Liver (tissue), 9 donors: Measurements from ENCODE around the gene LRRC72. TPM values are rescaled to one million over a fixed set of nuclear protein-coding genes. Genes with fewer than 3 reads are reported as not detected.

ENCODE experiments used
- DNase-seq: peaks from one replicate; pipeline ENCODE4 v3.0.0-alpha.2; 2017; ENCODE audit warnings: low spot score
- H3K27ac ChIP-seq, 2 donors: one replicate each; pipeline ENCODE4 v1.7.0; 2013; ENCODE audit warnings: inconsistent platforms in 2 of 2, low read length in 2 of 2, control low read depth in 1 of 2, low read depth in 1 of 2, mild to moderate bottlenecking in 1 of 2
- H3K27me3 ChIP-seq, 4 donors: one replicate each; pipeline versions ENCODE4 v1.6.1 to v1.7.0; 2013; ENCODE audit warnings: low read length in 3 of 4, inconsistent platforms in 1 of 4, mild to moderate bottlenecking in 1 of 4, moderate library complexity in 1 of 4; ENCODE audit not compliant: control insufficient read depth in 4 of 4, insufficient read depth in 4 of 4
- H3K36me3 ChIP-seq, 4 donors: one replicate each; pipeline versions ENCODE4 v1.6.1 to v1.7.0; 2013; ENCODE audit warnings: low read length in 3 of 4, mild to moderate bottlenecking in 3 of 4, low read depth in 1 of 4, moderate library complexity in 1 of 4; ENCODE audit not compliant: control insufficient read depth in 4 of 4, insufficient read depth in 3 of 4
- H3K4me1 ChIP-seq, 4 donors: one replicate each; pipeline versions ENCODE4 v1.6.1 to v1.7.0; 2013; ENCODE audit warnings: low read length in 3 of 4, mild to moderate bottlenecking in 3 of 4, moderate library complexity in 1 of 4; ENCODE audit not compliant: control insufficient read depth in 4 of 4, insufficient read depth in 4 of 4
- H3K4me3 ChIP-seq, 3 donors: one replicate each; pipeline versions ENCODE4 v1.6.1 to v1.7.0; 2013; ENCODE audit warnings: low read length in 3 of 3, control low read depth in 1 of 3, low read depth in 1 of 3, mild to moderate bottlenecking in 1 of 3
- H3K9ac ChIP-seq, 2 donors: one replicate each; pipeline ENCODE4 v1.7.0; 2013; ENCODE audit warnings: low read length in 2 of 2, mild to moderate bottlenecking in 2 of 2, moderate library complexity in 2 of 2, control low read depth in 1 of 2, low read depth in 1 of 2
- H3K9me3 ChIP-seq, 4 donors: one replicate each; pipeline versions ENCODE4 v1.6.1 to v1.7.0; 2013; ENCODE audit warnings: low read length in 3 of 4; ENCODE audit not compliant: control insufficient read depth in 4 of 4
- EGR1 ChIP-seq, 2 donors: IDR thresholded peaks; 2 replicates each; pipeline ENCODE4 v1.6.1; 2016 to 2018; ENCODE audit warnings: antibody characterized with exemption in 2 of 2, low read depth in 2 of 2
- FOXA1 ChIP-seq: IDR thresholded peaks from 2 replicates; pipeline ENCODE4 v1.6.1; 2016; ENCODE audit warnings: antibody characterized with exemption
- FOXA2 ChIP-seq: IDR thresholded peaks from 2 replicates; pipeline ENCODE4 v1.6.1; 2016; ENCODE audit warnings: antibody characterized with exemption
- GABPA ChIP-seq, 2 donors: IDR thresholded peaks in 1 of 2; conservative IDR thresholded peaks in 1 of 2; 2 replicates each; pipeline ENCODE4 v1.6.1; 2016; ENCODE audit warnings: antibody characterized with exemption in 2 of 2, mild to moderate bottlenecking in 1 of 2, moderate library complexity in 1 of 2
- HNF4A ChIP-seq, 2 donors: conservative IDR thresholded peaks; 2 replicates each; pipeline ENCODE4 v1.6.1; 2016; ENCODE audit warnings: antibody characterized with exemption in 2 of 2, mild to moderate bottlenecking in 2 of 2
- JUND ChIP-seq, 2 donors: IDR thresholded peaks; 2 replicates each; pipeline ENCODE4 v1.6.1; 2016; ENCODE audit warnings: antibody characterized with exemption in 2 of 2
- NR2F2 ChIP-seq: IDR thresholded peaks from 2 replicates; pipeline ENCODE4 v1.6.1; 2016; ENCODE audit warnings: antibody characterized with exemption
- RAD21 ChIP-seq, 2 donors: IDR thresholded peaks; 2 replicates each; pipeline ENCODE4 v1.6.1; 2016; ENCODE audit warnings: antibody characterized with exemption in 2 of 2, mild to moderate bottlenecking in 2 of 2
- SP1 ChIP-seq: IDR thresholded peaks from 2 replicates; pipeline ENCODE4 v1.6.1; 2018; ENCODE audit warnings: antibody characterized with exemption, mild to moderate bottlenecking
- WGBS: extraction: QIAGEN DNeasy Blood & Tissue Kit; methylation state at CpG from one replicate; pipeline ENCODE4 v1.1.7; 2013; 5-methylcytosine and 5-hydroxymethylcytosine counted together
- polyA plus RNA-seq, 2 donors: library from polyadenylated mRNA; stranded (reverse) in 1 of 2; unstranded in 1 of 2; fragments of 200-250 nt in 1 of 2; fragments of >200 nt in 1 of 2; fragmentation: Nextera tagmentation in 1 of 2; extraction: Ambion mirVana in 1 of 2; gene quantifications; one replicate each; pipeline versions ENCODE4 v1.2.1 to v1.2.3, GENCODE V29; 2013 to 2015
- total RNA-seq, 2 donors: library from RNA; depleted of rRNA; stranded (reverse); fragments of >200 nt; gene quantifications; one replicate each; pipeline ENCODE4 v1.2.3, GENCODE V29; 2014
- TF ChIP-seq, protein P1 (sequence below): IDR thresholded peaks from 2 replicates; pipeline ENCODE4 v1.6.1; 2016; ENCODE audit warnings: antibody characterized with exemption, mild to moderate bottlenecking
- TF ChIP-seq, protein P2 (sequence below): IDR thresholded peaks from 2 replicates; pipeline ENCODE4 v1.6.1; 2016; ENCODE audit warnings: antibody characterized with exemption
- TF ChIP-seq, protein P3 (sequence below): IDR thresholded peaks from 2 replicates; pipeline ENCODE4 v1.6.1; 2016; ENCODE audit warnings: antibody characterized with exemption
- TF ChIP-seq, protein P4 (sequence below): IDR thresholded peaks from 2 replicates; pipeline ENCODE4 v1.6.1; 2016; ENCODE audit warnings: antibody characterized with exemption
- donor health status: healthy.
- donor health status: healthy.
- donor health status: healthy.
- donor health status: healthy.
- donor health status: healthy.

Gene LRRC72
- total and polyA plus RNA-seq, 4 donors: not detected

DNA sequence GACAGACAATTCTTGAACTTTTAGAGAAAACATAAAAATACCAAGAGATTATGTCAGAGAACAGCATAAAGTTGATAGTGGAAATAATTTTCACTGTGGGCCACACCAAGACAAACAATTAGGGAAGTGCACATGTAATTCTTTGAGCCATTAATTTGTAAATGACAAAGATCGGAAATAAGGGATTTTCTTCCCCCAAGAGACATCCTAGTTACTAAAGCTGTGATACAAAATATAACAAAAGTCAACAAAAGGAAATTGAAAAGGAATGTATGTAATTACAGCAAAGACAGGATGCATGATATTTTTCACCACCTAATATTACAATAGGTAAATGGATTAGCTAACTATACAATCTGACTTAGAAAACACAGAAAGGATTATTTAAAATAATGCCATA, 12.4 kb upstream of the LRRC72 start:
- WGBS: 88% methylated on average over 1 of the region's 1 CpG
- no peaks in the 10 kb centered on the region for H3K36me3 ChIP-seq
- H3K9ac ChIP-seq: no peak overlapping the region
- no peak for DNase-seq
- H3K9me3 ChIP-seq: peaks cover 0 to 2% (median 0%) of the 10 kb centered on the region in 4 donors
- H3K27ac ChIP-seq: no peak overlapping the region
- no peaks in the 10 kb centered on the region for H3K27me3 ChIP-seq
- H3K4me3 ChIP-seq: no peak overlapping the region
- TF ChIP-seq RAD21 (IDR thresholded peaks at IDR 0.05) (no peak), GABPA (IDR thresholded peaks at IDR 0.05 in 1 of 2, conservative IDR thresholded peaks at IDR 0.05 in 1 of 2) (no peak), FOXA2 (no peak), JUND (IDR thresholded peaks at IDR 0.05) (no peak), NR2F2 (no peak)
- TF ChIP-seq, protein P1, sequence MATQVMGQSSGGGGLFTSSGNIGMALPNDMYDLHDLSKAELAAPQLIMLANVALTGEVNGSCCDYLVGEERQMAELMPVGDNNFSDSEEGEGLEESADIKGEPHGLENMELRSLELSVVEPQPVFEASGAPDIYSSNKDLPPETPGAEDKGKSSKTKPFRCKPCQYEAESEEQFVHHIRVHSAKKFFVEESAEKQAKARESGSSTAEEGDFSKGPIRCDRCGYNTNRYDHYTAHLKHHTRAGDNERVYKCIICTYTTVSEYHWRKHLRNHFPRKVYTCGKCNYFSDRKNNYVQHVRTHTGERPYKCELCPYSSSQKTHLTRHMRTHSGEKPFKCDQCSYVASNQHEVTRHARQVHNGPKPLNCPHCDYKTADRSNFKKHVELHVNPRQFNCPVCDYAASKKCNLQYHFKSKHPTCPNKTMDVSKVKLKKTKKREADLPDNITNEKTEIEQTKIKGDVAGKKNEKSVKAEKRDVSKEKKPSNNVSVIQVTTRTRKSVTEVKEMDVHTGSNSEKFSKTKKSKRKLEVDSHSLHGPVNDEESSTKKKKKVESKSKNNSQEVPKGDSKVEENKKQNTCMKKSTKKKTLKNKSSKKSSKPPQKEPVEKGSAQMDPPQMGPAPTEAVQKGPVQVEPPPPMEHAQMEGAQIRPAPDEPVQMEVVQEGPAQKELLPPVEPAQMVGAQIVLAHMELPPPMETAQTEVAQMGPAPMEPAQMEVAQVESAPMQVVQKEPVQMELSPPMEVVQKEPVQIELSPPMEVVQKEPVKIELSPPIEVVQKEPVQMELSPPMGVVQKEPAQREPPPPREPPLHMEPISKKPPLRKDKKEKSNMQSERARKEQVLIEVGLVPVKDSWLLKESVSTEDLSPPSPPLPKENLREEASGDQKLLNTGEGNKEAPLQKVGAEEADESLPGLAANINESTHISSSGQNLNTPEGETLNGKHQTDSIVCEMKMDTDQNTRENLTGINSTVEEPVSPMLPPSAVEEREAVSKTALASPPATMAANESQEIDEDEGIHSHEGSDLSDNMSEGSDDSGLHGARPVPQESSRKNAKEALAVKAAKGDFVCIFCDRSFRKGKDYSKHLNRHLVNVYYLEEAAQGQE: no peak
- TF ChIP-seq, protein P2, sequence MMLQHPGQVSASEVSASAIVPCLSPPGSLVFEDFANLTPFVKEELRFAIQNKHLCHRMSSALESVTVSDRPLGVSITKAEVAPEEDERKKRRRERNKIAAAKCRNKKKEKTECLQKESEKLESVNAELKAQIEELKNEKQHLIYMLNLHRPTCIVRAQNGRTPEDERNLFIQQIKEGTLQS: no peak
- TF ChIP-seq, protein P3, sequence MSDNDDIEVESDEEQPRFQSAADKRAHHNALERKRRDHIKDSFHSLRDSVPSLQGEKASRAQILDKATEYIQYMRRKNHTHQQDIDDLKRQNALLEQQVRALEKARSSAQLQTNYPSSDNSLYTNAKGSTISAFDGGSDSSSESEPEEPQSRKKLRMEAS: no peak
- no peaks in the 10 kb centered on the region for H3K4me1 ChIP-seq

DNA sequence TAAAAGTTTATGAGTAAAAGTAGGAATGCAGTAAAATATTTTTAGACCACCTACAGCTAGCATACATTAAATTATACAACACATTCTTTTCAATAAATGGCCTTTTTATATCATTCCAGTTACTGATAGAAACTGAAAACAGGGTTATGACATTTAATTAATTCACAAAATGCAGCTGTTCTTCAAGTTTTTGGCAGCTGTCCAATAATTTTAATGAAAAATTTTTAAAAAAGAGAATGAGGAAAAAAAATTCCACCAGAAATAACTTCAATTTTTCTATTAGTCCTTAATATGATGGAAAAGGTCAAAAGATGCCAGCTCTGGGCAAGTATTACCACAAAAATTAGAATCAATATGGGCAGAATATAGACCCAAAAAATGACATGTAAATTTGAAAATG, 11.9 kb upstream of the LRRC72 start:
- H3K9me3 ChIP-seq: peaks cover 0 to 2% (median 0%) of the 10 kb centered on the region in 4 donors
- H3K9ac ChIP-seq: no peak overlapping the region
- no peaks in the 10 kb centered on the region for H3K36me3 ChIP-seq
- no peak overlapping the region for H3K4me3 ChIP-seq
- no peaks in the 10 kb centered on the region for H3K27me3 ChIP-seq
- TF ChIP-seq FOXA1: no peak
- TF ChIP-seq, protein P3: no peak
- TF ChIP-seq, protein P1: no peak
- TF ChIP-seq EGR1 (IDR thresholded peaks at IDR 0.05; ENCODE audit: low read depth in 2 of 2): no peak
- TF ChIP-seq NR2F2: no peak
- TF ChIP-seq HNF4A (conservative IDR thresholded peaks at IDR 0.05): no peak
- no peak for TF ChIP-seq RAD21 (IDR thresholded peaks at IDR 0.05)
- TF ChIP-seq, protein P4, sequence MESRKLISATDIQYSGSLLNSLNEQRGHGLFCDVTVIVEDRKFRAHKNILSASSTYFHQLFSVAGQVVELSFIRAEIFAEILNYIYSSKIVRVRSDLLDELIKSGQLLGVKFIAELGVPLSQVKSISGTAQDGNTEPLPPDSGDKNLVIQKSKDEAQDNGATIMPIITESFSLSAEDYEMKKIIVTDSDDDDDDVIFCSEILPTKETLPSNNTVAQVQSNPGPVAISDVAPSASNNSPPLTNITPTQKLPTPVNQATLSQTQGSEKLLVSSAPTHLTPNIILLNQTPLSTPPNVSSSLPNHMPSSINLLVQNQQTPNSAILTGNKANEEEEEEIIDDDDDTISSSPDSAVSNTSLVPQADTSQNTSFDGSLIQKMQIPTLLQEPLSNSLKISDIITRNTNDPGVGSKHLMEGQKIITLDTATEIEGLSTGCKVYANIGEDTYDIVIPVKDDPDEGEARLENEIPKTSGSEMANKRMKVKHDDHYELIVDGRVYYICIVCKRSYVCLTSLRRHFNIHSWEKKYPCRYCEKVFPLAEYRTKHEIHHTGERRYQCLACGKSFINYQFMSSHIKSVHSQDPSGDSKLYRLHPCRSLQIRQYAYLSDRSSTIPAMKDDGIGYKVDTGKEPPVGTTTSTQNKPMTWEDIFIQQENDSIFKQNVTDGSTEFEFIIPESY: no peak
- TF ChIP-seq JUND (IDR thresholded peaks at IDR 0.05): no peak
- TF ChIP-seq FOXA2: no peak
- TF ChIP-seq SP1: no peak
- H3K27ac ChIP-seq: no peak overlapping the region
- DNase-seq: no peak
- H3K4me1 ChIP-seq: no peaks in the 10 kb centered on the region
